ENCODE data around the gene IPPK. TPM values are rescaled to one million over a fixed set of nuclear protein-coding genes. Genes with fewer than 3 reads are reported as not detected.
"Not testable (repeated sequence)": the region's sequence is repeated elsewhere in the genome, so short reads cannot be mapped to it uniquely, and the experiment has no call there.

IPPK gene
- total and polyA plus RNA-seq, 10 donors = 6.1 to 14.6 (median 11.5) TPM

GRCh38 chr9:92590377-92590776, 79.6 kb downstream of the IPPK start:
- peaks cover 0 to 18% (median 6%) of the 10 kb centered on the region in 6 donors for H3K4me1 ChIP-seq
- peak overlapping the region in 1 of 8 donors; percentile 4 for H3K27ac ChIP-seq
- WGBS, 5 donors = 21 to 26% (median 24%) methylated on average over 3 of the region's 3 CpGs
- TF ChIP-seq POLR2AphosphoS5 (IDR thresholded peaks at IDR 0.05) = no peak
- TF ChIP-seq POLR2A (IDR thresholded peaks at IDR 0.05) = no peak
- TF ChIP-seq CTCF (IDR thresholded peaks at IDR 0.05 in 8 of 11, conservative IDR thresholded peaks at IDR 0.05 in 3 of 11) = no peak
- no peaks in the 10 kb centered on the region for H3K27me3 ChIP-seq (replicated peaks in 1 of 7)
- H3K36me3 ChIP-seq = no peaks in the 10 kb centered on the region
- H3K4me3 ChIP-seq = no peak overlapping the region
- intact Hi-C loops (cut with DNase I; ENCODE audit: low total_unique reads) = no loop called here
- peaks cover 0 to 14% (median 12%) of the 10 kb centered on the region in 8 donors for H3K9me3 ChIP-seq
- DNase-seq = no peak

GRCh38 chr9:92589923-92590322, 80.0 kb downstream of the IPPK start:
- WGBS, 5 donors = 72 to 97% (median 85%) methylated on average over 1 of the region's 1 CpG

GRCh38 chr9:92576175-92576574, 93.8 kb downstream of the IPPK start:
- Histone ChIP-seq H3K4me3 (no peak overlapping the region), H3K36me3 (no peaks in the 10 kb centered on the region), H3K9me3 (peaks cover 0 to 13% (median 7%) of the 10 kb centered on the region in 8 donors), H3K27ac (no peak overlapping the region), H3K4me1 (no peaks in the 10 kb centered on the region), H3K27me3 (replicated peaks in 1 of 7) (no peaks in the 10 kb centered on the region)
- DNase-seq = no peak
- 20 to 63% (median 43%) methylated on average over 1 of the region's 1 CpG for WGBS, 5 donors
- intact Hi-C loops (cut with DNase I; ENCODE audit: low total_unique reads) = no loop called here
- TF ChIP-seq POLR2A (IDR thresholded peaks at IDR 0.05) = no peak
- no peak for TF ChIP-seq CTCF (IDR thresholded peaks at IDR 0.05 in 8 of 11, conservative IDR thresholded peaks at IDR 0.05 in 3 of 11)
- TF ChIP-seq POLR2AphosphoS5 (IDR thresholded peaks at IDR 0.05) = no peak

More at GRCh38 chr9:92589923-92590322, 80.0 kb downstream of the IPPK start:
- no peaks in the 10 kb centered on the region for H3K36me3 ChIP-seq
- peaks cover 0 to 14% (median 12%) of the 10 kb centered on the region in 8 donors for H3K9me3 ChIP-seq
- no peaks in the 10 kb centered on the region for H3K27me3 ChIP-seq (replicated peaks in 1 of 7)
- TF ChIP-seq POLR2A (IDR thresholded peaks at IDR 0.05) = no peak
- no peak for TF ChIP-seq CTCF (IDR thresholded peaks at IDR 0.05 in 8 of 11, conservative IDR thresholded peaks at IDR 0.05 in 3 of 11)
- TF ChIP-seq POLR2AphosphoS5 (IDR thresholded peaks at IDR 0.05) = no peak
- peak overlapping the region in 1 of 8 donors; percentile 4 for H3K27ac ChIP-seq
- no peak for DNase-seq
- H3K4me1 ChIP-seq = peaks cover 0 to 18% (median 6%) of the 10 kb centered on the region in 6 donors
- no peak overlapping the region for H3K4me3 ChIP-seq
- intact Hi-C loops (cut with DNase I; ENCODE audit: low total_unique reads) = no loop called here

- intact Hi-C loops (cut with DNase I; ENCODE audit: low total_unique reads); H3K36me3 ChIP-seq; H3K4me1 ChIP-seq; DNase-seq; H3K27ac ChIP-seq; H3K27me3 ChIP-seq (replicated peaks in 1 of 7); H3K4me3 ChIP-seq: not testable (repeated sequence)
- peaks cover 0 to 23% (median 7%) of the 10 kb centered on the region in 8 donors for H3K9me3 ChIP-seq
- 96 to 99% (median 99%) methylated on average over 14 of the region's 14 CpGs for WGBS, 5 donors
Measured at GRCh38 chr9:92573612-92574011, 96.3 kb downstream of the IPPK start.

- H3K4me1 ChIP-seq; H3K27me3 ChIP-seq (replicated peaks in 1 of 7); H3K27ac ChIP-seq; H3K36me3 ChIP-seq; H3K4me3 ChIP-seq; intact Hi-C loops (cut with DNase I; ENCODE audit: low total_unique reads); DNase-seq: not testable (repeated sequence)
- peaks cover under 1 to 31% (median 20%) of the 10 kb centered on the region in 8 donors for H3K9me3 ChIP-seq
- 87 to 98% (median 95%) methylated on average over 2 of the region's 2 CpGs for WGBS, 5 donors
Measured at GRCh38 chr9:92571871-92572270, 98.1 kb downstream of the IPPK start.
